Stimulated activated CD8-positive, alpha-beta memory T cell treated with anti-CD3 and anti-CD28 coated beads, Interleukin-7, amount 100 ng/mL, for 1 hour (primary cell): ENCODE data around the gene SDK2.

Source experiments
- DNase-seq, 2 donors: peaks; one replicate each; pipeline ENCODE4 v3.0.0-alpha.2; 2020; ENCODE audit warnings: low read depth in 2 of 2

The SDK2 gene

DNA sequence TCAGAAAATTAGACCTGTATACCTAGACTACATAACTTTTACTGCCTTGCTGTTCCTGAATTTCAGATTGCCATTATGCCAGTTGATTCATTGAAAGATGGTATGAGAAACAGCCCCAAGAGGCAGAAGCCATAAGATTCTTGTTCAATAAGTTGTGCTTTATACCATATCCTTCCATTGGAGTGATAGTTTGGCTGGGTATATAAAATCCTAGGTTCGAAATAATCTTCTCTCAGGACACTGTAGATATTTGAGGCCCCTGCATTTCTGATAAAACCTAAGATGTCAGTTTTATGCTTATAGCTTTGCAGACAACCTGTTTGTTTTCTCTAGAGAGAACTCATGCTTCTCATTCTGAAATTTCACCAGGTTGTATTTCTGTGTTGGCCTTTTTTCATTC is 9.6 kb upstream of the SDK2 start:
- DNase-seq = no peak

DNA sequence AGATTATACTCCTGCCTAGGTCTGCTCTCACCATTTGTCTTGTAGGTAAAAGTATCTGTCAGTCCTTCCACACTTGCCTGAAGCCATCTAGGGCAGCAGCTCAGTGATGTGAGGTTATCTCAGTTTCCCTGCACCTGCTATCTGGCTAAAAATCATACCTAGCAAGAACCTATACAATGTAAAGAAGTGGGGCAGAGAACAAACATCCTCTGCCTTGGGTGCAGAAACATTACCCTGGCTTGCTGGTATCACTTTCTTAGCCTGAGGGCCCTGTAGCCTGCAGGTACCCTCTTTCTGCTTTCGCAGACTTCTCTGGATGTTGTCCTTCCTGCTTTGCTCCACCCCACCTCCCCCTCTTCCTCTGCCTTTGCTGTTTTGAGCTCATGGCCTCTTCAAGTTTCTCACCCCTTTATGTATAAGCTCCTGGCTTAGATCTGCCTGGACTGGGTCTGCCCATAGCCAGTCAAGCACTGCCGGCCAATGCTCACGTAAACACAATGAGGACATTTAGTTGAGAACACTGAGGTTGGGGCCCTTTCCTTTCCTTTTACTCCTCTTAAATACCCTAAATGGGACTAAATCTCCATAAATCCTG is 8.7 kb upstream of the SDK2 start:
- DNase-seq = no peak

DNA sequence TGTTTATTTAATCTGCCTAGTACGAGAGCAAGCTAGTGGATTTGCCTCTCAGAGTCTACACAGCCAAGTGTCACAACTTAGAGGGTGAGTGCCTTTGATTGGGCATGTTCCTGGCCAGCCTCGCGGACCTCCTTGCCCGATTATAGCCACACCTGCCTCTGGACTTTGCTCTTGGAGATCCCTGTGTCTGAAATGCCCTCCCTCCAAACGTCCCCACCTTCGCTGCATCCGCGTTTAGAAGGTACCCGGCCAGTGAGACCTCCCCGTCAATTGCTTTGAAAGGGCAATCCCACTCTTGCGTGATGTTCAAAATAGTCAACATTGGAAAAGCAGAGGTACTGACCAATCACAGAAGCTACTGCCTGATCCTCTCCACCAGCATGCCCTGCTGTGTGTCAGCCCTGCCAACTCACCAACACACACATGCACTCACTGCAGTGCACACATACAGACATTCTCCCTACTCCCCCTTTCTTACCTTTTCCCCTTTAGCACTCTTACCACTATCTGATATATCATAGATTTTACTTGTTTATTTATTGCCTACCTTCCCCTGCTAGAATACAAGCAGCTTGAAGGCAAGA is 6.5 kb upstream of the SDK2 start:
- no peak for DNase-seq

DNA sequence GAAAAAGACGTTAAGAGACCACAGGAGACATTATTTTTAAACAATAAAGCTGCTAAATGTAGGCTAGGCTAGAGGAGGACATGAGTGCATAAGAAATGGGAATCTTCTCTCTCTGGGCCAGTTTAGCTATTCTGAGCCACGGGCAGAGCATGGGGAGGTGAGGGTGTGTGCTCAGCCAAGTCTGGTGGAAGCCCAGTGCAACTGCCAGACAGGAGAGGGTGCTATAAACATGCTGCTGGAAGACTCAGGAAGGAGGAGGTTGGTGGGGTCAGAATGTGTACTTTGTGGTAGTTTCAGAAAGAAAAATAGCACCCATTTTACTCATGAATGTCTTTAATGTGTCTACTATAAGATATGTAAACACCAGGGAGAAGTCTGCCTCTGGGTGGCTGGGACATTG is 5.9 kb upstream of the SDK2 start:
- no peak for DNase-seq

DNA sequence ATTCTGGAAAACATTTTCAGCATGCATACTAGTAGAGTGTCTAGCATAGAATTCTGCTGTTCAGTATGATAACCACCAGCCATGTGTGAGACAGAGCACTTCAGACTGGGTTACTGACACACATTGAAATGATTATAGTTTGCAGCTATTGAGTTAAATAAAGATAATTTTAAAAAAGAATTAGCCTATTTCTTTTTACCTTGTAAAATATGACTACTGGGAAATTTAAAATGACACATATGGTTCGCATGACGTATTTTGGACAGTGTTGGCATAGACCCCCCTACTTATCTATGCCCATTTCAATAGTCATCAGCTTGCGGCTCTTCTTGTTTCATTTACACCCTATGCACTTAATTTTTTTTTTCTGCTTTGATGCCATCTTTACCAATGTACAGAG is 4.7 kb upstream of the SDK2 start:
- no peak for DNase-seq

DNA sequence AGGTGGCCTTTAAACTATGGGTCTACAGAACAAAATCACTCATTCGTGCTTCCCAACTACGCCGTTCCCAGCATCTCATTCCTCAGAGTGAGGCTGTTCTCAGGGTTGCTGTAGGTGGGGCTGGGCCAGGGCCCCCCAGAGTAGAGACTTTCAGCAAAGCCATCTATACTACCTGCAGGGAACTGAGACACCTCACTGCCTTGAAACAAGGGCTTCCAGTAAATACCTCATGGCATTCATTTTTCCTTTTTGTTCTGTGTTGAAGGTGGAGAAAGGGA is 4.2 kb upstream of the SDK2 start:
- no peak for DNase-seq

DNA sequence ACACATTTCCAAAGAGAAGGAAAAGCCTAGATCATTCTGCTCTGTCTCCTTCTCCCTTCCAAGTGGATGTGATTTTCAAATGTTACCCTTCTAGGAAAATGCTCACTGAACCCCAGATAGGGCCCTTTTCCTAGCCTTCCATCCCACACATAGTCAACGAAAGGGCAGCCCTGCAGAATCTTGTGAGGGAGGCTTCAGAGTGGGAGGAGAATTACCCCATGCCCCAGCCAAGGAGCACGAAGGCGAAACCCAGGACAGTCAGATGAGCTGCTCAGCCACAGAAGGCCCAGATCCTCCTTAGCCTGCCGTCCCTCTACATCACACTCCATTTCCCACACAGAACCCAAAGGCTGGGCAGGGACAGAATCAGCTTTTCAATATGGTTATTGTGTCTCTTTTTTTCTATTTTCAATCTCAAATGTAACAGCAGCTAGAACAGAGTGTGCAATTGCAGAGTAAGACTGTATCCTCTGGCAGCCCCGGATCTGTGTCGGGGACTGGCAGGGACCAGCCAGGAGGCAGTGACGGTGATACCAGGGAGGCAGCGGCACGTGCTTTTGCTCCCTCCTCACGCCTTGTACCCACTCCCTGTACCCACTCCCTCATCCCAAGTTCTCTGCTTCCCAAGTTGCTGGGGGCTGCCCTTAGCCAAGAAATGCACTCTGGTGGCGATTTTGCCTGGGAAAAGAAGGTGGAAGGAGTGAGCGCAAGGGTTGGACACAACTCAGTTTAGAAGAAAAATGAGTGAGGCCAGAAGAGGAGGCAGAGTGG is 3.7 kb upstream of the SDK2 start:
- DNase-seq = no peak

DNA sequence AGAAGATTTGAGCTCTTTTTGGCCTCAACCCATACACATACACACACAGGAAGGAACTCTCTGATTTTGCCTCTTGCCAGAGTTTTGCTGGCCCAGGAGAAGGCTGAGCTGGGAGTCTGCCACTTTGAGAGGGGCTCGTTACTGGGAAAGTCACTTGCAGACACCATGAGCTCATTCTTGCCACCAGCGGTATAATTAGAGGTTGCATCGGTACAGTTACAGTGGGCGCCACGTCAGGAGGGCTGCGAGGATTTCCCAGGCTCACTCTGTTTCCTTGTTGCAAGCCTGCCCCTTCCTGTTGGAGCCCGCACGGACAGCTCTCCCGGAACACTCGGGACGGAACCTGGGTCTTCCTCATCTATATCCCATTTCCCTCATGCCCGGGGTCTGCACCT is 3.1 kb upstream of the SDK2 start:
- no peak for DNase-seq

DNA sequence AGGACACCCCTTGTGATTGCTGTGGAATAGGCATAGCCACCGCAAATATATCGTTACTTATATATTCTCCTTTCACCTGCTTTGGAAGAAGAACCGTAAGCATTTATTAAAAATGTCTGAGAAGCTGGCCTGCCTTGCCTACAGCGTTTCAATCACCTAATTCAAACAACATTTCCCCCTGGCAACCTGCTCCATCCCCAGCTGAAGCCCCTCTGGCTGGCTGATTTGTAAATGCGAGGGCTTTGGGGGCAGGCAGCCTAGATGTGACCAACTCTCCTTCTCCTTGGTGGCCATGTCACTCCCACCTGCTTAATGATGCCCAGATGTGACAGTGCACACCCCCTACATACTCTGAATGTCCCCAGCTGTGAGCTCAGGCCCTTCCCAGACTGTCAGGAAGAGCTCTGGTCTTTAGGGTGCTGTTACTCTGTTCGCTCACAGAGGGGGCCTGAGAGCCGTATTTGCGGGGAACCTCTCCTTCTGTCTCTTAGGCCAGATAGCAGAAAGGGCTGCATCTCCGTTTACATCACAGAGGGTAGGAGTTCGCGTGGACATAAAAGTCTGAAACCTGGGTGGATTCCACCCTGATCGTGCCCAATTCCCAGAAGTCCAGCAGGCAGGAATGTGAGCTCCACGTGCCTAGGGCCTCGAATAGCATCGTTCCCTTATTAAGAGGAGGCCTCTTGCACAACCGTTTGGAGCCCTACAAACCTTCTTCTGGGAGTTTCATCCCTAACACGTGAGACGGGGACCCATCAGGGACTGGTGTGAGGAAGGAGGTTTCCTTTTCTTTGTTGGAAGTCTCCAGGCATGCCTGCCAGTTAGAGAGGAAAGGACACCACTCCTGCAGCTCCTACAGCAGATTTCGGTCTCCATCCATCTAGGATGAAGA is 2.4 kb upstream of the SDK2 start:
- no peak for DNase-seq

DNA sequence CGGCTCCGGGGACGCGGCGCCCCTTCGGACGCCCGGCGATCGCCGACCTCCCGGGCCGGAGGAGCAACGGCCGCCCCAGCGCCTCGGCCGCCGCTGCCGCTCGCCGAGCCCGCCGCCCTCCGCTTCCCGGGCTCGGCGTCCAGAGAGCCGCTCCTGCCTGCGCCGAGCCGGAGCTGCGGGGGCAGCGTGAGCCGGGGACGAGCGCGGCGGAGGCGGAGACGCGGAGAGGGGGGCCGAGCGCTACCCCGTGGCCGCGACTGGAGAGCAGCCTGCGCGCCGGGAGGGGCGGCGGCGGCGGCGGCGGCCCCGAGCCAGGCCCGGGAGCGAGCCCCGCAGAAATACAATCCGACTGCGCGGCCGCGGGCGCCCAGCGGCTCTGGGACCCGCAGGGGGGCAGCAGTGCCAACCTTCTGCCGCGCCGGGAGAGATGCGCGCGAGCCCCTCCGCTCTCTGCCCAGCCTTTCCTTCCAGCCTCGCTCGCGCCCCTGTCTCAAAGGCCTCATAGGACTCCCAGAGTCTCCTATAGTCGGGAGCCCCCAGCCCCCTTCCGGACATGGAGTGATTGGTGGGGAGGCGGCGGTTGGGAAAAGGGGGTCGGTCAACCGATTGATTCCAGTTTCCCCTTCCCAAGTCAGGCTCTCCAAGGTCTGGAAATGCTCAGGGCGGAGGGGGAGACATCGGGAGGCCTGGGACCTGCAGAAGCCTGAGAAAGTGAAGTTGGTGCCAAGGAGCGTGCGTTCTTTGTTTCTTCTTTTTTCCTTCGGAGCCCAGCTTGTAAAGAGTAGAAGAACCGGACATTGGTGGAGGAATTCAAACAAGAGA is 1.0 kb upstream of the SDK2 start:
- DNase-seq = peak in 1 of 2 donors; percentile 7

DNA sequence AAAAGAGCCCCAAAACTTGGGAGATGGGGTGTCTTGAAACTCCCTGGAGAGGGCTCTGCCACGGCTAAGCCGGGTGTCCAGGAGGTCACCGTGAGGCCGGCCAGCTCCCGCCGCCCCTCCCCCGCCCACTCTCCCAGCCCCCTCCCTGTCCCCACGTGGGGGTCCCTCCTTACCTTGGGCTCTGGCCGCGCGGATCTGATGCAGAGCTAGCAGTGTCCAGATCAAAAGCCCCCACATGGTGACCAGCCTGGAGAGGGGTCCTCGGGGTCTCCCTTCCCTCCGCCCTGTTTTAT is 447 bp downstream of the SDK2 start:
- DNase-seq = no peak

DNA sequence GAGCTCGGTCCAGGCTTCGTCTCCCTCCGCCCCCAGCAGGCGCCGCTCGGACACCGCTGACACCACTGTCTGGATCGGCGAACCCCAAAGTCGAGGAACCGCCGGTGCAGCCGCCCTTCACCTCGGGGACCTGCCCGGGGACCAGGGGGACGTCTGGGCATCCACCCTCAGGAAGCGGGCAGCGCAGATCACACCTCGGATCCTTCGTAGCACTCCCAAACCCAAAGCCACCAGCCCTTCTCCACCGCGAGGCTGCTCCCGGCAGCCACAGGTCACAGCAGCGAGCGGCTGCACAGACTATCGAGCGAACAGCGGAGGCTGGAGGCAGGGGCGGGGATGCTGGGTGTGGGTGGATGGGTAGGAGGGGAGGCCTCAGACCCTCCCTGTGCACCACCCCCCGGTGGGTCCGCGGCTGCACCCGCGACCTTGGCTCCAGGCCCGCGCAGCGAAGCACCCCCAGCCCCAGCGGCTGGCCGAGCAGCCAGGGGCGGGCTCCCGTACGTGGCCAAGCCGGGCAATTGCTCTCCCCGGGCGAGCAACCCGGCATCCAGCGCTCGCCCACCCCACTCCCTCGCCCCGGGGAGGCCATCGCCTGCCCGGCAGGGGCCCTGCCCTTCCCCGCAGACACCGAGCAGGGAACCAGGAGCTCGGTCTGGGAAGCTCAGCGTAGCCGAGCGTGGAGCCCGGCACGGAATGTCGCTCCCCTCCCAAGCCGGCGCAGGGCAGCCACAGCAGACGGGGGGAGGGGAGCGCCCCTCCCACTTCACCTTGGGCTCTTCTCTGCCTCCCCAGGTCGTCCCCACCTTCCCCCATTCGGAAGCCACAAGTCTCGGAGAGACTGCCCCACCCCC is 1.0 kb downstream of the SDK2 start:
- no peak for DNase-seq

DNA sequence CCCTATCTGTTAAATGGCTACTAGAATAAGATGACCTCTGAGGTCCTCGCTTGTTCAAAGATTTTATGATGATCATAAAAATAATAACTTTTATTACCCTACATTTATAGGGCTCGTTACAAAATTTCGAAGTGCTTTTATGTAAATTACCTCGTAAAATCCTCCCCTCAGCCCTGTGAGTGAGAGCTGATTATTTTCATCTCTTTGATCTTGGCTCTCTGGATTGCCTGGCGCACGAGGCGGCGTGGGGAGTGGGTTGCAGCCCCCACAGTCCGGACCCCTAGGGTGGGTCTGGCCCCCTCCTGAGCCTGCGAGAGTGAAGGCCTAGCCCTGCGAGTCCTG is 1.6 kb downstream of the SDK2 start:
- DNase-seq = no peak

DNA sequence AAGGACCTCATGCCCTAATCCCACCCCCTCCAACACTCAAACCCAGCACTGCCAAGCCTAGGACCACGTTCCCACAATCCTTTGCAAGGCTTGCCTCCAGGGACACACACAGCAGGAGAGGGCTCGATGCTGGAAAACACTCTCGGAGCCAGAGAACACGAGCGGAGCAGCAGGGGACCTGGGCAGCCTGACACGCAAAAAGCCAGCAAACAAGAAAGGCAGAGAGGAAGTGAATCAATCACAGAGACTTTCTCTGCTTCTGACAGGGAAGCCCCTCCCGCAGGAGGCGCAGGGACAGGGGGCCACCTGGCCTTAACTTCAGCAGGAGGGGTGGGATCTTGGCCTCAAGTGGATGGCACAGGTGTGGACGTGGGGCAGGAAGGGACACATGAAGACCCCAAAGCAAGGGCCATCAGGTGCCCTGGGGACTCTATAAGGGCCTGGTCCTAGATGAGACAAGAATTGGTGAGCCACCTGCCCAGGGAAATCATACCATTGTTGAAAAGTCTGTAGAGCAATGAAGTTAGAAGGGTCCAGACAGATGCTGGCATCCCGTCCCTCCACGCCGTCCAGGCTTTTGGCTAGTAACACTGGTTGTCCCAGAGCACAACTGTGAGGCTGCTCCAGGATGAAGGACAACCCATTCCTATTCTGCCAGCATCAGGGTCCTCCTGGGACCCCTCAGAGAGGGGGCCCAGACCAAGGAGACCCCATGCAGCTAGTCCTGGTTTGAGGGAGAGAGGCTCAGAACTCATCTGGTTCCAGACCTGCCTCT is 2.2 kb downstream of the SDK2 start:
- DNase-seq = no peak

DNA sequence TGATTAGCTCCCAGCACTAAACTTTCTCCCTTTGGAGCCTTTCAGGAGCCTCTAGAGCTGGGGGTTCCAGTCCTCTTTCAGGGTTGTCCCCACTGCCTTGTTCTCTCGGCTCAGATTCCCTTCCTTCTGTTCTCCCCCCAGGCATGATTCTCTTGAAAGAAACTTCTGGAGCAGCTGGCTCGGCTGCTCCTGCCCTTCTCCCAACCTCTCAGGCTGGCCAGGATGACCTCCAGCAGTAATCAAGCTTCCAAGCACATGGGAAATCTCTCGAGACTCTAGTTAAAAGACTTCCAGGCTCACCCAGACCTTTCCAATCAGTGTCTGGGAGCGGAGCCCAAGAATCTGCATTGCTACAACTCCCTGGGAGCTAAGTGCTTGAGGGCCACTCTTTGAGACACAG is 3.6 kb downstream of the SDK2 start:
- no peak for DNase-seq

DNA sequence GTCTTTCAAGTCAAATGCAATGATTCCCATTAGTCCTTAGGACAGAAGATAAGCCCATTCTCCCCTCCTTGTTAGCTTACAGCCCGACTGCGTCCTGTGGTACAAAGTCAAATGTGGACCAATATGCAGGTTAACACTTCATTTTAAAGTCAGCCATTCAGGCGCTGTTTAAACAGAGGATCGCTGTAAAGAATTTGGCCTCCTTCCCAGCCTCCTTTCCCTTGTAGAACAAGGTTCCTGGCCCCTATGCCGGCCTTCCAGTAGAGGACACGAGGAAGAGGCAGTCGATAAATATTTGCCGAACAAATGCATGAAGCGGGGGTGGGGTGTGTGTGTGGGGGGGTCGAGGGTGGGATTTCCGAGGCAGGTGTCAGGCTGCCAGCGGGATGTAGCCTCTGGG is 4.3 kb downstream of the SDK2 start:
- no peak for DNase-seq

DNA sequence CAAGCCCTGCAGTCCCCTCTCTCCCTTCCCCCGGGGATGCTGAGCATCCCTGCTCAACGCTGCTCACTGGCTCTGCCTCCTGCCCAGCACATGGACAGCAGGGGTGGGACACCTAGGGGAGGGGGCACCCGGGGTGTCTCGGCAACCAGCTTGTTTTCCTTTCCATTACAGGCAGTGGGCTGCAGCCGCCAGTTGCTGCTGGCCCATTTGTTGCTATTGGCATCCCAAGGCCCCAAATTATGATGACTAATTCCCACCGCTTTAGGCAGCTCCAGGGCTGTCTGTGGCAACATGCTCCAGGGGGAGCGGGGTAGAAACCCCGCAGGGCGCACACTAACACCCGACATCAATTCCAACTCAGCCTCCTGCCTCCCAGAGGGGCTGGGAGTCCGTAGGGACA is 4.9 kb downstream of the SDK2 start:
- DNase-seq = no peak

DNA sequence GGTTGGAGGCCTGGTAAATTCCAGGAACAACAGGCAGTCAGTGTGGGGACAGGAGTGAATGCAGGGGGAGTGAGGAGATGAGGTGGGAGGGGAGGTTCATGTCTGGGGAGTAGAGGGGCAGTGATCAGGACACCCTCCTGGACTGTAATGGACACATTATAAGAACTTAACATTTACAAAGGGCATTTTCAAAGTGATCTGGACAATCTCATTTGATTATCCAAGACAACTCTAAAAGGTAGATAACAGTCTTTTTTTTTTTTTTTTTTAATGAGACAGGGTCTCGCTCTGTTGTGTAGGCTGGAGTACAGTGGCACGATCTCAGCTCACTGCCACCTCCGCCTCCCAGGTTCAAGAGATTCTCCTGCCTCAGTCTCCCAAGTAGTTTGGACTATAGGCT is 5.7 kb downstream of the SDK2 start:
- DNase-seq = no peak

DNA sequence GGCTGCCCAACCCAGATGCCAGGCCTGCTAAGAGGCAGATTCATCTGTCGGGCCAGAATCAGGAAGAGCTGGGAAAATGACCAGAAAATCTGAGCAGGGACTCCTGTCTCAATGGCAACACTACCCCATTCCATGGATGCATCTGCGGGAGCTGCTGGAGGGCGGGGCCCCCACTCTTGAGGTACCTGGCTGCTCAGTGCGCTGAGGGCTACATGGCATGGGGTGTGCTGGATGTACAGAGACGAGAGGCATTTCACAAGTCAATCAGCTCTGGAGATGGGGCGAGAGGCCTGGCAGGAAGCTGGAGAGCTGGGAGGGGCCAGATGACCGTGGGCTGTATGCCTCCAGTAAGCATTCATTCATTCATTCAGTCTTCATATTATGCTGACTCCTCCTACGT is 6.4 kb downstream of the SDK2 start:
- no peak for DNase-seq

DNA sequence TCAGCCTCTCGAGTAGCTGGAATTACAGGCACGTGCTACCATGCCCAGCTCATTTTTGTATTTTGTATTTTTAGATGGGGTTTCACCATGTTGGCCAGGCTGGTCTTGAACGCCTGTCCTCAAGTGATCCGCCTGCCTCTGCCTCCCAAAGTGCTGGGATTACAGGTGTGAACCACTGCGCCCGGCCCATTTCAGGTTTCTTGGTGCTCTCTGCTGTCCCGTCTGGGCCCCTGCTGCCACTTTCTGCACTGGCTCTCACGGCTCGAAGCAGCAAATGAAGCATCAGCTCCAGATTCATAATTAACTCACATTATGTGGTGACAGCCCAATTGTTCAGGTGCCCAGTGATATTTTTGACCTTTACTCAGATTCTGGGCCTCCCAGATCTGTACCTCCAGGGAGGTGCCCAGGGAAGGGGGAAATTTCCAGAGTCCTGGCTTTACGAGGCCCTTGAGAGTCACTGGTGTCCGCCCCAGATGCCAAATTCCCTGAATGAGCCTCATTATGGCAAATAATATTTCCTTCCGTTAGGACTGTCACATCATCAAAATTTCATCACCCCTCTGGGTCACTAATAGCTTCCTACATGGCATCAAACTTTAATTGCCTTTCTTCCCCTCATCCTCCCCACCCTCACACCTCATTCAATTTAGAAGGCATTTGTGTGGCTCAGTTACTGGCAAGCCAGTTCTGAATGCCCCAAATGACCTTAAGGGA is 9.0 kb downstream of the SDK2 start:
- no peak for DNase-seq
